ENCODE results near the gene CFAP65.

CFAP65 gene

GRCh38 chr2:218998414-218999002 lies 42.8 kb downstream of the CFAP65 start:
- no peak for TF ChIP-seq CTCF (IDR thresholded peaks at IDR 0.05; ENCODE audit: low read length, missing control alignments)
- H3K4me3 ChIP-seq (replicated peaks; ENCODE audit: low read depth, low read length): no peak overlapping the region
- no peak for DNase-seq (ENCODE audit: low read depth)

DNA sequence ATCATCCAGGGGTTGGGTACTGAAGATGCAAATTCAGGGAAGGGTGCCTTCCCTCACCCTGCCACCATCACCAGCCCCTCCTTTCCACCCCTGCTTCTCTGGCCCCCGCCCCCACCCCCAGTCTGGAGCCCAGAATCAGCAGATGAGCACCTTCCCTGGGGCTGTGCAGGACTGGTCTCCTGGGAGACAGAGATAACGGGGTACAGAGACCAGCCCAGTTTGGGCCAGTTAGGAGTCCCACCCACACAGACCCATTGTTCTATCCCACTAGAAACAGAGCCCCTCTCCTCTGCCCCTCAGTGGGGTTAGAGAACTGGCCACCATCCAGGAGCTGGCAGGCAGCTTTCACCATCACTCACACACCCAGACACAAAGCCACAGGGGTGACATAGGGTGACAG lies 43.6 kb downstream of the CFAP65 start:
- no peak overlapping the region for H3K4me3 ChIP-seq (replicated peaks; ENCODE audit: low read depth, low read length)
- no peak for TF ChIP-seq CTCF (IDR thresholded peaks at IDR 0.05; ENCODE audit: low read length, missing control alignments)
- DNase-seq (ENCODE audit: low read depth): no peak

GRCh38 chr2:218996937-218997336 lies 44.4 kb downstream of the CFAP65 start:
- no peak for TF ChIP-seq CTCF (IDR thresholded peaks at IDR 0.05; ENCODE audit: low read length, missing control alignments)
- DNase-seq (ENCODE audit: low read depth): no peak

DNA sequence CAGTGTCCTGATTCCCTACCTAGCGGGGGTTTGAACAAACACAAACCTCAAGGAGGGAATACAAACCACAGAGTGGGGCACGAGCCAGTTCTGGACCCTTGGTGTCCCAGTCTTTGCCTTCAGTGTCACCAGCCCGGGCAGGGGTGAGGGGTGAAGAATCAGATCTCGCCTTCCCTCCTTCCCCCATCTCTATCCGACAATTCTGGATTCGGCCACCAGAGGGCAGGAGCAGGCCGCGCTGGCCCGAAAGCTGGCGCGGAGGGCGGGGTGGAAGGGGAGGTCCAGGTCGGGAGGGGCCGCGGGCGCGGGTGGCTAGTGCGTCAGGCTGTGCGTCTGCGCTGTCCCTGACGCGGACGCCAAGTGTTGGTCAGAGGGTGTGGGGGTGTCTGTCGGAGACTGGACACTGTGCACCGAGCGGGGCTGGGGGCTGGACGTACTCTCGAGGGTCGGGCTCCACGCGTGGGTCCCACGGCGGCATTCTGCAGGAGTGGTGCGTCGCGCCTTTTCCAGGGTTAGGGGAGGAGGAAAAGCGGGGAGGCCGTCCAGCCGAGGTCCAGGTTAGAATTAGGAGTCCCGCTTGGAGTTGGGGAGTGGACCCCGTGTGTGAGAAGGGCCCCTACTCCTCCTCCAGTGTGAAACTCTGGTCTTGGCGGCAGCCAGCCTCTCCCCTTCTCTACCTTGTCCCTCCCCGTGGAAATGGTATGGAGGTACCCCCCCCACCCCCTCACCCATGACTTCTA lies 45.2 kb downstream of the CFAP65 start:
- peak overlapping the region; percentile 42 for H3K4me3 ChIP-seq (replicated peaks; ENCODE audit: low read depth, low read length)
- peak; percentile 82 for DNase-seq (ENCODE audit: low read depth)
- TF ChIP-seq CTCF (IDR thresholded peaks at IDR 0.05; ENCODE audit: low read length, missing control alignments): peak; percentile 70

More at GRCh38 chr2:218996937-218997336, 44.4 kb downstream of the CFAP65 start:
- no peak overlapping the region for H3K4me3 ChIP-seq (replicated peaks; ENCODE audit: low read depth, low read length)

GRCh38 chr2:218995561-218995960 lies 45.8 kb downstream of the CFAP65 start:
- no peak overlapping the region for H3K4me3 ChIP-seq (replicated peaks; ENCODE audit: low read depth, low read length)
- no peak for DNase-seq (ENCODE audit: low read depth)
- TF ChIP-seq CTCF (IDR thresholded peaks at IDR 0.05; ENCODE audit: low read length, missing control alignments): no peak

- TF ChIP-seq CTCF (IDR thresholded peaks at IDR 0.05; ENCODE audit: low read length, missing control alignments): no peak
- peak within 1 kb of the TSS; percentile 17 for H3K4me3 ChIP-seq (replicated peaks; ENCODE audit: low read depth, low read length)
- DNase-seq (ENCODE audit: low read depth): peak; percentile 7
Measured at GRCh38 chr2:218993345-218994315, 47.7 kb downstream of the CFAP65 start, which contains the start of gene CRYBA2. Gene CRYBA2 (minus strand): TSS chr2:218993422. CDS start chr2:218993176, 246 bp downstream.

All from fibroblast of pulmonary artery (primary cell).